Measurements from ENCODE around the gene SLCO4A1.

Gene SLCO4A1

DNA sequence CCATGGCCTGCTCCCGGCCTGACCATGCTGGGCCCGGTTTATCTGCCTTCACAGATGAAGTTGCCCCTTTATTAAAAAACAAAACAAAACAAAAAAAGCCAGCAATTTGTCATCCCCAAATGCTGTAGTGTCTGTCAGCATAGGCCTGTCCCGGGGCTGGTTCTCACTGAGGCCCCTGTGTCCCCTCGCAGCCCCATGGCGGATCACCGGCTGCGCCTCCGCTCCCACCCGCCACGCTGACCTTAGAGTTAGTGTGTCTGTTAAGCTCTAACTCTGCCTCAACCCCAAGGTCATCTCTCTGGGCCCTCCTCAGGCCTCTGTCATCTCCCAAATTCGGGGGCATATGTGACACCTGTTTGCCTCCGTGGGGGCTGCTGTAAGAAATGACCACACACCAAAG, 11.1 kb downstream of the SLCO4A1 start:
- no peak for DNase-seq (ENCODE audit: low read depth)

DNA sequence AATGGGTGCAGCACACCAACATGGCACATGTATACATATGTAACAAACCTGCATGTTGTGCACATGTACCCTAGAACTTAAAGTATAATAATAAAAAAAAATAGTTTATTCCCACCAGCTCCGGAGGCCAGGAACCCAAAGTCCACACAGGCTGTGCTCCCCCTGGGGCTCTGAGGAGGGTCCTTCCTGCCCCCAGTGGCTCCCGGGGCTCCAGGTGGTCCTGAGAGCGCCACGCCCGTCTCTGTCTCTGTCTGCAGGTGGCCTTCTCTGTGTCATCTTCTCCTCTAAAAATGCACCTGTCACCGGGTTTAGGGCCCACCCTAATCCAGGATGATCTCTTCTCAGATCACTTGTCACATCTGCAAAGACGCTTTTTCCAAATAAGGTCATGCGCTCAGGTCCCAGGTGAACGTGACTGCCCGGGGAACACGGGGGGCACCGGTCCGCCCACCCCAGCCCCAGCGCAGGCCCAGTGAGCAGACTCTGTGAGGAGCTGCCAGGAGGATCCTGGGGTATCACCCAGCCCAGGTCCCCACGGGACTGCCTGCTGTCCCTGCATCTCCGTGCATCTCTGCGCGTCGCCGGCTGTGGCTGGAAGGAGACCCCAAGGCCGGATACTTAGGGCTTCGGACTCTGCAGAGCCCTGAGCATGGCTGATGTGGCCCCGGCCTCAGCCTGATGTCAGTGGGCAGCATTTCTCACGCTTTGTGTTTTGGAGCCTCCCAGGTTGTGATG, 11.8 kb downstream of the SLCO4A1 start:
- no peak for DNase-seq (ENCODE audit: low read depth)

- no peak for DNase-seq (ENCODE audit: low read depth)
These were observed 13.2 kb downstream of the SLCO4A1 start for GRCh38 chr20:62655282-62656196.

- no peak for DNase-seq (ENCODE audit: low read depth)
These were observed 14.1 kb downstream of the SLCO4A1 start for GRCh38 chr20:62656197-62656918.

DNA sequence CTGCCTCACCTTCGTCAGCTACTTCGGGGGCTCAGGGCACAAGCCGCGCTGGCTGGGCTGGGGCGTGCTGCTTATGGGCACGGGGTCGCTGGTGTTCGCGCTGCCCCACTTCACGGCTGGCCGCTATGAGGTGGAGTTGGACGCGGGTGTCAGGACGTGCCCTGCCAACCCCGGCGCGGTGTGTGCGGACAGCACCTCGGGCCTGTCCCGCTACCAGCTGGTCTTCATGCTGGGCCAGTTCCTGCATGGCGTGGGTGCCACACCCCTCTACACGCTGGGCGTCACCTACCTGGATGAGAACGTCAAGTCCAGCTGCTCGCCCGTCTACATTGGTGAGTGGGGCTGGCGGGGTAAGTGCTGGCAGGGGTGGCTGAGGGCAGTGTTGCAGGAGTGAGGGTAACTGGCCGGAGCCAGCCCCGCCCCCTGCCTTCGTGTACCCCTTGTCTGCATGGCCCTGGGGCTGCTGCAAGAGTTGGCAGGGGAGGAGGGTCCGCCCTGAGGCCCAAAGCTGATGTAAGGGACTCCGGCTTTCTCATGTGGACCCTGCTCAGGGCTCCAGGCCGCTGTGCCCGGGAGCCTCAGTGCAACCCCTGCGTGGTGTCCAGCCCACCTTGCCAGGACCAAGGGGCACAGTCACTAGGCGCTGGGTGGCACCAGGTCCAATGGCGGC, 14.8 kb downstream of the SLCO4A1 start:
- DNase-seq (ENCODE audit: low read depth): no peak

- no peak for DNase-seq (ENCODE audit: low read depth)
These were observed 15.3 kb downstream of the SLCO4A1 start for GRCh38 chr20:62657589-62657942.

GRCh38 chr20:62657956-62658355, 15.7 kb downstream of the SLCO4A1 start:
- no peak for DNase-seq (ENCODE audit: low read depth)

GRCh38 chr20:62658593-62659178, 16.4 kb downstream of the SLCO4A1 start:
- DNase-seq (ENCODE audit: low read depth): no peak

DNA sequence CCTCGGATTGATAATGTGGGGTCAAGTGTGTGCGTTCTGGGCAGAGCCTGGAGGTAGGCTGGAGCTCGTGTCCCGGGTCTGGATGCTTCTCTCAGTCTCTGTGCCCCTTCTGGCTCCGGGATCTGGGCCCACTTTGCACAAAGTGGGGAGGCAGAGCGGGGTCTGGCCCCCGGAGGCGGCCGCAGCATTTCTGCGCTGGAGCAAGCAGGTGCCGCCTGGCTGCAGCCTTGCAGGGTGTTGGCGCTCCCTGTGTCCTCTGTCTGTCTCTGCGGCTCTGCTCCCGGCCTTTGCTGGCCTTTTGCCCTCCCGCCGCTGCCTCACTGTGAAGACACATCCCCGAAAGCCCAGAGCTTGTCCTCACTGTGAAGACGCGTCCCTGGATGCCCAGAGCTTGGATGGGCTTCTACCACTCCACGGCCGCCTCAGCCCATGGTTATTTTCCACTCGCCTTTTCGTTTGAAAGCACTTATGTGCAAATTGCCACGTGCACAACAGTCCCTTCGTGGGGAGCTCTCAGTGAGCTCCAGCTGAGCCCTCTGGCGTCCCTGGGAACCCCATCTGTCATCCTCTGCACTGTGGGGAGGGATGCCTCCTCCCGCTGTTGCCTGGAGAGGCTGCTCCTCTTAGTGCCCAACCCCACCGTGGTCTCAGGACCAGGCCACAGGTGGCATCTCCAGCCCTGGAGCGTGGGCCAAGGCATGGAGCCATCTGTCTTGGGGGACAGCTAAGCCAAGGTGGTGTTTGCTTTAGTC, 17.4 kb downstream of the SLCO4A1 start:
- no peak for DNase-seq (ENCODE audit: low read depth)

DNA sequence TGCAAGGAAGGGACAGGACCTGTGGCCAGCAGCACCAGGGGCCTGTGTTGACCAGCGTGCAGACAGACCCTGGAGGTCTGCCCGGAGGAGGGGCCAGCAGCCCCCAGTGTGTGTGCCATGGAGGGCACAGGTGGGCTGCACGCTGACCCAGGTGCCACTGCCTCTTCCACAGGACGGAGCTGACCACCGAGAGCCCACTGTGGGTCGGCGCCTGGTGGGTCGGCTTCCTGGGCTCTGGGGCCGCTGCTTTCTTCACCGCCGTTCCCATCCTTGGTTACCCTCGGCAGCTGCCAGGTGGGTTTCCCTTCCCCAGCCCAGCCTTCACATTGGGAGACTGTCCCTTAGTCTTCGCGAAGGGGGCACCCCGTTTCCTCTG, 17.9 kb downstream of the SLCO4A1 start:
- no peak for DNase-seq (ENCODE audit: low read depth)

DNA sequence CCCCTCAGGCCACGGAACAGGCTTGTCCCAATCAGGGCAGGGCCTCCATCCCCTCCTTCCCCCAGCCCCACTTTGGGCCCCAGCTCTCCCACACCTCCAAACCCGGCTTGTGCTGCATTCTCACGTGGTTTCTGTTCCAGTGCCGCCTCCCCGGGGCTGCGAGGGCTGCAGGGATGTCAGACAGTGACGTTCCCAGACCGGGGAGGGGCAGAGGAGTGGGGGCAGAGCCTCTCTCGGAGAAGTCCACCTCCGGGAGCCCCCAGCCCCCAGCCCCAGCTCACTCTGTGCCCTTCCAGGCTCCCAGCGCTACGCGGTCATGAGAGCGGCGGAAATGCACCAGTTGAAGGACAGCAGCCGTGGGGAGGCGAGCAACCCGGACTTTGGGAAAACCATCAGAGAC, 18.5 kb downstream of the SLCO4A1 start:
- DNase-seq (ENCODE audit: low read depth): no peak

GRCh38 chr20:62661647-62662046, 19.3 kb downstream of the SLCO4A1 start:
- DNase-seq (ENCODE audit: low read depth): no peak

GRCh38 chr20:62662422-62662821, 20.1 kb downstream of the SLCO4A1 start:
- DNase-seq (ENCODE audit: low read depth): no peak

DNA sequence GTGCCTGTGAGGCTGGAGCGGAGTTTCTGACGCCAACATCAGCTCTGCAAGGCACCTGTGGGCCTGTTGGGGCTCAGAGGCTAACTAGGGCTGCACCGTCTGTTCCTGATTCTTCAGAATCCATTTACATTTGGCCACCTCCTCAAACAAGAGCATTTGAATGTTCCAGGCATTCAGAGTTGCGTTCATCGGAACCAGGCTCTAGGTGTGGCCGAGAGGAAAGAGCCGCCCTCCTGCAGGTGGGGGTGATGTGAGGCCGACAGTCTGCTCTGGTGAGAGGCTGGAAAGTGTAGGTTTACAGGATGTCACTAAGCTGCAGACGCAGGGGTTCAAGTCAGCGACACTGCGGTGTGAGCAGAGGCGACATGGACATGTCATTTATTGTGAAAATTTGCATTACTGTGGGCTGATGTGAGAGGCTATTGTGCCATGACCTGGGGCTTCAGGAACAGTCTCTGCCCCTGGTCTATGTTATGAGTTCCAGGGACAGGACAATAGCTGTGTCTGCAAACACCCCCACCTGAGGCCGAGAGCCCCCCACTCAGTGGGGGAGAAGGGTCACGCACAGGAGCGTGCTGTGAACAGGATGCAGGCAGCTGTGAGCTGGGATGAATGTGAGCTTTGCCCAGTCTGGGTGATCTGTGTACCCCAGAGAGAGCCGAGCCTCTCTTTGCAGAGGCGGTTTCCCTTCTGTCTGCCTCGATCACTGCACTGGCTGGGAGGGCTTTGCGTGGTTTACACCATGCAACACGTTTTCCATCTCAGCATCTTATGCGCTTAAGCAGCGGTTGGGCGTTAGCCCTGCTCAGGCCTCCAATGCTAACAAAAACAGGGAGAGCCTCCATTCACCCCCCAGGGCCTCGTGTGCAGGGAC, 21.1 kb downstream of the SLCO4A1 start:
- no peak for DNase-seq (ENCODE audit: low read depth)

DNA sequence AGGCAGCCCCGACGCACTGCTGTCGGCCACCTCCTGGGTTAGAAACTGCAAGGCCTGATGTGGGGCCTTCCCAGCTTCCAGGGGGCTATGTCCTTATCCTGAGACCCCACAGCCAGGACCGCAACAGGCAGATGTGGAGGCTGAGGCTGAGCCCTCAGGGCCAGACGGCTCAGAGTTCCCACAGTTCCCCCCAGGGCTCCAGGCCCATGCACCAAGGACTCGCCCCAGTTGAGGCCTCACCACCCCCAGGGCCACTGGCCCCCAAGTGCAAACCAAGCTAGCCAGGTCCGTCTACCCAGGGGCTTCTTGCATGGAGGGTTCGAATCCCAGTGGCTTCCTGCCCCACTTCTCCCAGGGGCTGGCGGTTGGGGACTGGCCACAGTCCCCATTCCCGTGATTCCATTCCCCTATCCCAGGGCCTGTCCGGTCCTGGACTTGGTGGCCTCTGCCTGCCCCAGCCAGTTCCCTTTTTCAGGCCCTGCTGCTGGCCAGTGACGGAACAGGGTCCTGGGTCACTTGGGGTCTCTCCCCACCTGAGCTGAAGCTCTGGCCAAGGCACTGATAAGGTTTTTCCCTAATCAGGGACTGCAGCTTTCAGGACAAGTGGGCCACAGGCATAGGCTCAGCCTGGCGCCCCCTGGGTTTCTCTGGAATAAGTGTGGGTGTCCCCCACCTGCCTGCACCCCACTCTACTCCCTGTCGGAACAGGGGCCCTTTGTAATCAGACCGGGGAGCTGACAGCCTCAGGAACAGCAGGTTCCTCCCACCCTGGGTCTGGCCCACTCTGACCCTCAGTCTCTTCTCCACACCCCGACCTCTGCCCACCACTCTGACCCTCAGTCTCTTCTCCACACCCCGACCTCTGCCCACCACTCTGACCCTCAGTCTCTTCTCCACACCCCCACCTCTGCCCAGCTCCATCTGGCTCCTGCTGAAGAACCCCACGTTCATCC, 22.0 kb downstream of the SLCO4A1 start:
- DNase-seq (ENCODE audit: low read depth): no peak

DNA sequence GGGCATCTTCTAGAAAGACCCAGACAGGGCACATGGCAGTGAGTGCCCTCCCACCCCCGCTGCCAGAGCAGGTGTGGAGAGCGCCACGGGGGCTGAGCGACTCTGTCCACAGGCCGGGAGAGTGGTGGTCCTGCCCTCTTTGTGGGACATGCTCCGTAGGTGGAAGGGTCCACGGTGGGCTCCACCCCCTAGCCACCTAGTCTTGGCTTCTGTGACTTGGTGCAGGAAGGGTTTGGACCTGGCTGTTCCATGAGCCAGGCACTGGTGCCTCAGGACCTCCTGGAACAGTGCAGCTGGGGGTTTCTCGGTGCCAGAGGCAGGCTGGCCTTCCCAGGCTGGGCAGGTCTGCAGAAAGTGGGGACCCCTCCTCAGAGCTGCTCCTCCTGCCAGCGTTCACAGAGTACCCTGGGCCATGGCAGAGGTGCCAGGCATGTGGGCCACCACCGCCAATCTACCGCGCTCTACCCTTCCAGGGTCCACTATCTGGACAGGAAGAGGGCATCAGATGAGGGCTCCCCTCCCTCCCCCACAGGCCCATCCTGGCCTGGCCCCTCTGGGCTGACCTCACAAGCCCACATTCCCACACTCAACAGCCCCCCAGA, 23.0 kb downstream of the SLCO4A1 start:
- no peak for DNase-seq (ENCODE audit: low read depth)

DNA sequence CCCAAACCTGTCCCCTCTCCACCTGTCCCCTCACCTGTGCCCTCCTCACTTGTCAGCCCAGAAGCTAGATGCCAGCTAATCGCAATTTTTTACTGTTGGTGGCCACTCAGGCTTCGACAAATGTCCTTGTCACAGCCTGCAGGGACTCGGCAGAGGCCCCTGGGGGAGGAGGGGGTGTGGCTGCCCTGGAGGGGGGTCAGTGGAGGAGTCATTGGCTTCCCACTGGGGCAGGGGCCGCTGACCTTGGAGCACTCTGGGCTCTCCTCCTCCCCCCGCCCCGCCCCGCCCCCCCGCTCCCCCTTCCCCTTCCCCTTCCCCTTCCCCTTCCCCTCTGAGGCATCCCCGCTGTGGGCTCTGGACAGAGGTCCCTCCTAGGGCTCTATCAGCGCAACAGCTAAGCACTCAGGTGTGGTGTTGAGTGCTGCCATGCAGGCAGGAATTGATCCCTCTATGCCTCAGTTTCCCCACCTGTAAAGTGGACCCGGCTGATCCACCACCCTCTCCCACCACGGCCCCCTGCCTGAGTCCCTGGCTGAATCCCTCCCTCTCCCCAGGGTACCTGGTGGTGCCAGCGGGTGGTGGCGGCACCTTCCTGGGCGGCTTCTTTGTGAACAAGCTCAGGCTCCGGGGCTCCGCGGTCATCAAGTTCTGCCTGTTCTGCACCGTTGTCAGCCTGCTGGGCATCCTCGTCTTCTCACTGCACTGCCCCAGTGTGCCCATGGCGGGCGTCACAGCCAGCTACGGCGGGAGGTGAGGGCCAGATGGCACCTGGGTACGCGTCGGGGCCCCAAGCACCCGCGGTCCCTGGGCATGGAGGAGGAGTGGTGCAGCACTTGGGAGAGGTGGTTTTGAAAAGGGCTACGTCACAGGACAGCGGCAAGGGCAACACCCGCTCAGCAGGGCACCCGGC, 23.8 kb downstream of the SLCO4A1 start:
- no peak for DNase-seq (ENCODE audit: low read depth)

Measured in T-helper 22 cell (primary cell).